Measurements from ENCODE around the gene TRPV4. TPM values are rescaled to one million over a fixed set of nuclear protein-coding genes. Genes with fewer than 3 reads are reported as not detected.

Gene TRPV4
- total RNA-seq, 1 experiment from 2014 or later: 3.1 TPM

DNA sequence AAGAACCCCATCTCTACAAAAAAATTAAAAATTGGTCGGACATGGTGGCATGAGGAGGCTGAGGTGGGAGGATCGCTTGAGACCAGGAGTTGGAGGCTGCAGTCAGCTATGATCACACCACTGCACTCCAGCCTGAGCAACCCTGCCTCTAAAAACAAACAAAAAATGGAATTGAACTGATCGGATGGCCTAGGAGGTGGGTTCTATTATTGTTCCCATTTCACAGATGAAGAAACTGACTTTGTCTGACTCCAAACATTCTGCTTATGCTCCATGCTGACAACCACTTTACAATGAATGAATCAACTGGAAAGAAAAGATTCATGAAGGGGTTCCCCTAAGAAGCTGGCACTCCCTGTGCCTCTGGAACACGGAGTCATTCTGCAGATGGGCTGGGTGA is 47.3 kb downstream of the TRPV4 start:
- no TSS peak for BruUV-seq (replicated peaks)
- no peak for DNase-seq
- no peak overlapping the region for H3K27ac ChIP-seq
- no peak for TF ChIP-seq EZH2 (IDR thresholded peaks at IDR 0.05; ENCODE audit: low read depth)
- TF ChIP-seq, protein P1, sequence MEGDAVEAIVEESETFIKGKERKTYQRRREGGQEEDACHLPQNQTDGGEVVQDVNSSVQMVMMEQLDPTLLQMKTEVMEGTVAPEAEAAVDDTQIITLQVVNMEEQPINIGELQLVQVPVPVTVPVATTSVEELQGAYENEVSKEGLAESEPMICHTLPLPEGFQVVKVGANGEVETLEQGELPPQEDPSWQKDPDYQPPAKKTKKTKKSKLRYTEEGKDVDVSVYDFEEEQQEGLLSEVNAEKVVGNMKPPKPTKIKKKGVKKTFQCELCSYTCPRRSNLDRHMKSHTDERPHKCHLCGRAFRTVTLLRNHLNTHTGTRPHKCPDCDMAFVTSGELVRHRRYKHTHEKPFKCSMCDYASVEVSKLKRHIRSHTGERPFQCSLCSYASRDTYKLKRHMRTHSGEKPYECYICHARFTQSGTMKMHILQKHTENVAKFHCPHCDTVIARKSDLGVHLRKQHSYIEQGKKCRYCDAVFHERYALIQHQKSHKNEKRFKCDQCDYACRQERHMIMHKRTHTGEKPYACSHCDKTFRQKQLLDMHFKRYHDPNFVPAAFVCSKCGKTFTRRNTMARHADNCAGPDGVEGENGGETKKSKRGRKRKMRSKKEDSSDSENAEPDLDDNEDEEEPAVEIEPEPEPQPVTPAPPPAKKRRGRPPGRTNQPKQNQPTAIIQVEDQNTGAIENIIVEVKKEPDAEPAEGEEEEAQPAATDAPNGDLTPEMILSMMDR (conservative IDR thresholded peaks at IDR 0.05): no peak
- ChIA-PET POLR2A (ENCODE audit: unreplicated experiment) (no interaction called here), CTCF (no interaction called here)
- no peaks in the 10 kb centered on the region for H3K9me3 ChIP-seq (ENCODE audit: insufficient read depth, low read depth)
- H4K20me1 ChIP-seq (ENCODE audit: insufficient read depth): no peaks in the 10 kb centered on the region
- H3F3A ChIP-seq (ENCODE audit: insufficient read depth, low read depth): no peaks in the 10 kb centered on the region
- intact Hi-C loops (cut with micrococcal nuclease; ENCODE audit: unreplicated experiment): no loop called here
- H3K36me3 ChIP-seq (ENCODE audit: low read depth): no peaks in the 10 kb centered on the region
- H3K4me2 ChIP-seq: no peak overlapping the region
- no peaks in the 10 kb centered on the region for H3K9me2 ChIP-seq (ENCODE audit: insufficient read depth)
- no peak overlapping the region for H2AFZ ChIP-seq
- H3K79me2 ChIP-seq (ENCODE audit: low read depth): no peaks in the 10 kb centered on the region
- 0 out of 2 replicates have a peak, but pooled peaks cover 5% of the 10 kb centered on the region for H3K4me1 ChIP-seq (replicated peaks; ENCODE audit: insufficient read depth)
- H3K4me3 ChIP-seq: no peak overlapping the region
- no peaks in the 10 kb centered on the region for H3K27me3 ChIP-seq (ENCODE audit: insufficient read depth, low read depth)

DNA sequence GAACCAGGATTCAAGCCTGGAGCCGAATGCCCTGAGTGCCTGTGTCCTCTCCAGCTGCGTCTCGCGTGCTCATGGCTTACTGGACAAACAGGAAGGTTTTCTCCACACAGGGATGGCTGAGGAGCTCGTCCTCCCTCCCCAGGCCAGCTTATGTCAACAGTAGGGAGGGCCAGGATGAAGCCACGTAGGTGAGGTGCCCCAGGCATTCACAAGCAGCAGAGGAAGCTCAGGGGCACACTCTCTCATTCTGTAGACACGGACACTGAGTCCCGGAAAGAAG is 49.3 kb downstream of the TRPV4 start:
- Histone ChIP-seq H3K79me2 (ENCODE audit: low read depth) (no peaks in the 10 kb centered on the region), H3F3A (ENCODE audit: insufficient read depth, low read depth) (no peaks in the 10 kb centered on the region), H3K4me2 (peak overlapping the region; percentile 22), H3K27ac (no peak overlapping the region), H2AFZ (no peak overlapping the region), H3K4me1 (replicated peaks; ENCODE audit: insufficient read depth) (0 out of 2 replicates have a peak, but pooled peaks cover 5% of the 10 kb centered on the region), H4K20me1 (ENCODE audit: insufficient read depth) (no peaks in the 10 kb centered on the region), H3K36me3 (ENCODE audit: low read depth) (no peaks in the 10 kb centered on the region), H3K4me3 (no peak overlapping the region), H3K9me2 (ENCODE audit: insufficient read depth) (no peaks in the 10 kb centered on the region), H3K27me3 (ENCODE audit: insufficient read depth, low read depth) (no peaks in the 10 kb centered on the region), H3K9me3 (ENCODE audit: insufficient read depth, low read depth) (no peaks in the 10 kb centered on the region)
- BruUV-seq (replicated peaks): no TSS peak
- DNase-seq: peak; percentile 34 to 49
- TF ChIP-seq EZH2 (IDR thresholded peaks at IDR 0.05; ENCODE audit: low read depth): no peak
- TF ChIP-seq, protein P1 (conservative IDR thresholded peaks at IDR 0.05): no peak
- ChIA-PET POLR2A (ENCODE audit: unreplicated experiment) (no interaction called here), CTCF (no interaction called here)
- intact Hi-C loops (cut with micrococcal nuclease; ENCODE audit: unreplicated experiment): no loop called here

DNA sequence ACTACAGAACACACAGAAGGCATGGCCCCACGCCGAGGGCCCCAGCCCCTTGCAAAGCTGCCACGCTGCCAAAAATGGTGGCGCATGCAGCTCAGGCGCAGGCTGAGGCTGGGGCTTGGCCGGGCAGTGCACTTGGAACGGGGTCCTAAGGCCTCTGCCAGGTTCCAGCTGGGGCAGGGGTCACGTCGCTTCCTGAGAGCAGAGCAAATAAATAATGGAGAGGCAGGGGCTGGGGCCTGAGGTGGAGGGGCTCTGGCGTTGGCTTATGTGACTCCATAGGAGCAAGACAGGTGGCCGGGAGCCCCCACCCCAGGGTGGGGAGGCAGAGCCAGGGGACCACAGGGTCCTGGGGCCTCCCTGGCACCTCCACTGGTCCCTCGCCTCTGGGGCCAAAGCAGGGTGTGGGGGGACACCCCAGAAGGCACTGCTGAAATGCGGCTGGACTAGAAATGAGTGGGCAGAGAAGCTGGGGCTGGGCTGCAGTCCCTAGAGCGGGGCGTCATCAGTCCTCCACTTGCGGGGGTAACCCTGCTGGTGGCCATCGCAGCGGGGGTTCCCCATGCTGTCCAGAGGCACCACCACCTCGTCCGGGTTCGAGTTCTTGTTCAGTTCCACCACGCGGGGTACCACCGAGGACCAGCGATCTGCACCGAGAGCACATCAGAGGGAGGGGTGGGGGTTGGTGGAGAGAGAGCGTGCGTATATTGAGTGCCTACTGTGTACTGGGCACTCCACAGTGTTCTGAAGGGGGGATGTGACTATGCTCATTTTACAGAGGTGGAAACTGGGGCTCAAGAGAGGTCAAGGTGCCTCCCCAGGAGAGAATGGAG is 49.8 kb downstream of the TRPV4 start:
- H4K20me1 ChIP-seq (ENCODE audit: insufficient read depth): no peaks in the 10 kb centered on the region
- no TSS peak for BruUV-seq (replicated peaks)
- no peak for TF ChIP-seq EZH2 (IDR thresholded peaks at IDR 0.05; ENCODE audit: low read depth)
- TF ChIP-seq, protein P1 (conservative IDR thresholded peaks at IDR 0.05): no peak
- ChIA-PET CTCF (no interaction called here), POLR2A (ENCODE audit: unreplicated experiment) (no interaction called here)
- no peaks in the 10 kb centered on the region for H3K27me3 ChIP-seq (ENCODE audit: insufficient read depth, low read depth)
- H3K4me3 ChIP-seq: no peak overlapping the region
- H3F3A ChIP-seq (ENCODE audit: insufficient read depth, low read depth): no peaks in the 10 kb centered on the region; the same call in 1 of the 2 replicates
- H3K4me2 ChIP-seq: peak overlapping the region; percentile 22; the same call in 1 of the 2 replicates
- DNase-seq: no peak
- H3K36me3 ChIP-seq (ENCODE audit: low read depth): no peaks in the 10 kb centered on the region
- H3K79me2 ChIP-seq (ENCODE audit: low read depth): no peaks in the 10 kb centered on the region
- H3K9me3 ChIP-seq (ENCODE audit: insufficient read depth, low read depth): no peaks in the 10 kb centered on the region
- intact Hi-C loops (cut with micrococcal nuclease; ENCODE audit: unreplicated experiment): no loop called here
- H2AFZ ChIP-seq: no peak overlapping the region
- H3K27ac ChIP-seq: no peak overlapping the region
- 0 out of 2 replicates have a peak, but pooled peaks cover 5% of the 10 kb centered on the region for H3K4me1 ChIP-seq (replicated peaks; ENCODE audit: insufficient read depth)
- H3K9me2 ChIP-seq (ENCODE audit: insufficient read depth): no peaks in the 10 kb centered on the region

All from PC-9 (cell line).